ENCODE data around the gene CD37. TPM values are rescaled to one million over a fixed set of nuclear protein-coding genes. Genes with fewer than 3 reads are reported as not detected.

The CD37 gene
- total and polyA plus RNA-seq, 10 of the 15 experiments (the other 5 are each of a cell fraction or from before 2014, with no cell fraction given) = 34.1 to 359 (median 108) TPM

- TF ChIP-seq SPI1 (IDR thresholded peaks at IDR 0.05; ENCODE audit: borderline replicate concordance, insufficient read depth, low read depth, low read length) (peak; percentile 61; the same call in 1 of the 2 replicates), E2F8 (IDR thresholded peaks at IDR 0.05; ENCODE audit: low read depth, partially characterized antibody) (no peak), SIN3A (IDR thresholded peaks at IDR 0.05; ENCODE audit: low read depth, low read length) (no peak), LARP7 (IDR thresholded peaks at IDR 0.05) (no peak), POU2F2 (IDR thresholded peaks at IDR 0.05; ENCODE audit: borderline replicate concordance, low read depth, low read length) (peak; percentile 88; the same call in 2 of the 3 replicates), NR2C2 (IDR thresholded peaks at IDR 0.05; ENCODE audit: borderline replicate concordance, control insufficient read depth, insufficient read length, low read depth) (no peak), SUZ12 (IDR thresholded peaks at IDR 0.05; ENCODE audit: unreplicated experiment) (no peak), RCOR1 (conservative IDR thresholded peaks at IDR 0.05; ENCODE audit: low read depth, low read length) (0 out of 2 replicates have a peak, but pooled peaks have one; percentile 84), ETV6 (conservative IDR thresholded peaks at IDR 0.05 in 1 of 2, IDR thresholded peaks at IDR 0.05 in 1 of 2; ENCODE audit: borderline replicate concordance in 1 of 2, low read depth in 1 of 2) (0 out of 4 replicates have a peak, but pooled peaks of 1 of the 2 experiments have one; percentile 56), RBBP5 (conservative IDR thresholded peaks at IDR 0.05) (no peak), BACH1 (IDR thresholded peaks at IDR 0.05; ENCODE audit: borderline replicate concordance) (peak; percentile 92; the same call in 1 of the 2 replicates), IKZF2 (IDR thresholded peaks at IDR 0.05) (peak; percentile 95 to 97), MAX (IDR thresholded peaks at IDR 0.05; ENCODE audit: low read depth, low read length) (no peak; the same call in 1 of the 2 replicates), SREBF1 (IDR thresholded peaks at IDR 0.05; ENCODE audit: low read length) (0 out of 2 replicates have a peak, but pooled peaks have one; percentile 5), HCFC1 (IDR thresholded peaks at IDR 0.05; ENCODE audit: low read length) (no peak), RELA (IDR thresholded peaks at IDR 0.05; ENCODE audit: borderline replicate concordance, partially characterized antibody) (peak; percentile 91), NFYB (IDR thresholded peaks at IDR 0.05; ENCODE audit: insufficient read depth, low read depth, low read length) (no peak), ATF2 (IDR thresholded peaks at IDR 0.05; ENCODE audit: low read length) (no peak; the same call in 1 of the 2 replicates), MXI1 (IDR thresholded peaks at IDR 0.05; ENCODE audit: low read depth, low read length) (no peak), SRF (IDR thresholded peaks at IDR 0.05; ENCODE audit: low read depth in 2 of 2, low read length in 2 of 2) (no peak), REST (IDR thresholded peaks at IDR 0.05; ENCODE audit: low read depth, low read length) (no peak), SREBF2 (IDR thresholded peaks at IDR 0.05; ENCODE audit: low read length) (no peak)
Measured at GRCh38 chr19:49340069-49340864, 5.1 kb downstream of the CD37 start (continued).

Data from GM12878 (cell line).